ENCODE results near the gene STXBP5L. TPM values are rescaled to one million over a fixed set of nuclear protein-coding genes. Genes with fewer than 3 reads are reported as not detected.
A peak's percentile ranks its signal among the peaks of the same experiment; 100 is the strongest.

The STXBP5L gene
- total RNA-seq, 1 experiment from 2014 or later = not detected

DNA sequence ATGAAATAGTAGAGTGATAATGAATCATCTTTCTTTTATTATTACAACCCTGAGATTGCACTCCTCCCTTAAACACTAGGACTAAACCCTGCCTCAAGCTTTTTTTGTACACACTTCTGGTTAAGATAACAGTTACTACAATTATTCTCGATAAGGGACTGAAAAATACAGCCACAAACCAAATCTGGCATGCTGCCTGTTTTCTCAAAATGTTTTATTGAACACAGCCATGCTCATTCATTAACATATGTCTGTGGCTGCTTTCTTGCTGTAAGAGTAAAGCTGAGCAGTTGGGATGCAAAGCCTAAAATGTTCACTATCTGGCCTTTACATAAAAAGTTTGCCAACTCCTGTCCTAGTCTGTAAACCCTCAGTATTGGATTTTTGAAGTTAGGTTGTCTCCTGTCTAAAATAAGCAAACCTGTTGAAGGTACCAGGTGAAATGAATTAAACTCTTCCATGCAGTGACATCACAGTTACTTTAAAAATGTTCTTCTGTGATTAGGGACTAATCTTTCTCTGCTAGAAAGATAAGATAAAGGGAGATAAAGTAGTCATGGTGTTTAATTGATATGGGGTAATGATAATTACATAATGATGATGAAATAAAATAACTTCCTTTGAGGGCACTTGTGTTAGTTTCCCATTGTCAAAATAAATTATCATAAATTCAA, 218.2 kb downstream of the STXBP5L start:
- H2AFZ ChIP-seq (ENCODE audit: low read length) = no peak overlapping the region
- H3K4me3 ChIP-seq (ENCODE audit: low read length) = no peak overlapping the region
- no peaks in the 10 kb centered on the region for H3K36me3 ChIP-seq (ENCODE audit: insufficient read depth, low read length)
- H3K9ac ChIP-seq (ENCODE audit: low read length) = no peak overlapping the region
- no peaks in the 10 kb centered on the region for H4K20me1 ChIP-seq (ENCODE audit: insufficient read depth, low read depth, low read length)
- H3K9me3 ChIP-seq (ENCODE audit: low read length) = no peaks in the 10 kb centered on the region
- H3K27ac ChIP-seq (ENCODE audit: low read length) = no peak overlapping the region
- no peaks in the 10 kb centered on the region for H3K9me2 ChIP-seq (replicated peaks; ENCODE audit: insufficient read depth, low read length)
- no peak overlapping the region for H3K4me2 ChIP-seq (ENCODE audit: low read depth, low read length, poor library complexity, severe bottlenecking)
- no peak for DNase-seq
- no peaks in the 10 kb centered on the region for H3K79me2 ChIP-seq (ENCODE audit: low read length)
- no peaks in the 10 kb centered on the region for H3K4me1 ChIP-seq (ENCODE audit: low read length)
- peaks cover 2% of the 10 kb centered on the region; the same call in 1 of the 2 replicates for H3K27me3 ChIP-seq (ENCODE audit: low read length)

DNA sequence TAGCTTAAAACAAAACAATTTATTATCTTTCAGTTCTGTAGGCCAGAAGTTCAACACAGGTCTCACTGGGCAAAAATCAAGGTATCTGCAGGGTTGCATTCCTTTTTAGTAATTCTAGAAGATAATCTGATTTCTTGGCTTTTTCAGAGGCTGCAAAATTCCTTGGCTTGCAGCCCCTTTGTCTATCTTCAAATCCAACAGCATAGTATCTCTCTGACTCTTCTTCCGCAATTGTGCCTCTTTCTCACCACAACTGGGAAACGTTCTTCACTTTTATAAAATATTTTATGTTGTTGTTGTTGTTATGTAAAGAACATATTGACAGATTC, 218.7 kb downstream of the STXBP5L start:
- no peaks in the 10 kb centered on the region for H3K4me1 ChIP-seq (ENCODE audit: low read length)
- H3K4me2 ChIP-seq (ENCODE audit: low read depth, low read length, poor library complexity, severe bottlenecking) = no peak overlapping the region
- peaks cover 2% of the 10 kb centered on the region; the same call in 1 of the 2 replicates for H3K27me3 ChIP-seq (ENCODE audit: low read length)
- H3K9me2 ChIP-seq (replicated peaks; ENCODE audit: insufficient read depth, low read length) = no peaks in the 10 kb centered on the region
- no peaks in the 10 kb centered on the region for H3K9me3 ChIP-seq (ENCODE audit: low read length)
- no peak overlapping the region for H3K9ac ChIP-seq (ENCODE audit: low read length)
- DNase-seq = no peak
- no peak overlapping the region for H3K4me3 ChIP-seq (ENCODE audit: low read length)
- no peaks in the 10 kb centered on the region for H3K79me2 ChIP-seq (ENCODE audit: low read length)
- H2AFZ ChIP-seq (ENCODE audit: low read length) = no peak overlapping the region
- no peak overlapping the region for H3K27ac ChIP-seq (ENCODE audit: low read length)
- H4K20me1 ChIP-seq (ENCODE audit: insufficient read depth, low read depth, low read length) = no peaks in the 10 kb centered on the region
- H3K36me3 ChIP-seq (ENCODE audit: insufficient read depth, low read length) = no peaks in the 10 kb centered on the region

DNA sequence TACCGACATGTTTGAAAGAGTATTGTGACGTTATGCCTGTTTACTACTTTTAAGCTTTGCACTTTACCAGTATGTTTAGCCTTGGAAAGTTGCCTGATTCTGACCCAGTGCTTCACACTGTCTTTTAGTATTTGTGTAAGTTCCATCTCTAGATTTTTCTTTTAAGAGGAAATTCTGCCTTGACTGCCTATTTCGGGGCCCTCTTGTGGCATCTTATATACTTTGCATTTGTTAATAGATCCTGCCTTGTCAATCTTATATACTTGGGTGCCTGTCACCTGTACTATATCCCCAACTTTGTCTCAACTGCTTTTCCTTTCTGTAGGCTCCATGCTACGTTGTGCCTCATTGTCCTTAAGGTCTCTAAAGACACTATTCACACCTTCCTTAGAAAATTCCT, 244.6 kb downstream of the STXBP5L start:
- no peaks in the 10 kb centered on the region for H3K36me3 ChIP-seq (ENCODE audit: insufficient read depth, low read length)
- peak; percentile 54 for DNase-seq
- H2AFZ ChIP-seq (ENCODE audit: low read length) = no peak overlapping the region; the same call in 1 of the 2 replicates

DNA sequence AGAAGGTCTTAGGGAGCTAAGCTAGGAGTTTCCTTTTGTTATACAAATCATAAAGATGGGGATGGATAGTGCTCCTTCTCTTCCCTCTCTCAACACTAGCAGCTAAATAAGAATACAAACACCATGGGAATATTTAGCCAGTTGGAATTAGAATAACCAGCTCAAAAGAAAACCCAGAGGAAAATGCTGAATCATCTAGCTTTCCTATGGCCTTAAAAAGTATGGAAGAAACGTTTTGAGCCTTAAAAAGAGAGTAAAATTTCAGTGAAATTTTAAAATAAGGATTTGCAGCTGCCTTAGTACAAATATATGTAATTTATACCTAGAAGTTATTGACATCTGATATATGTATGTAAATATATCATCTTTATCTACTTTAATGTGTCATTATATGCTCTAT, 245.8 kb downstream of the STXBP5L start:
- Histone ChIP-seq H3K27ac (ENCODE audit: low read length) (no peak overlapping the region), H3K4me3 (ENCODE audit: low read length) (no peak overlapping the region), H3K27me3 (ENCODE audit: low read length) (no peaks in the 10 kb centered on the region), H2AFZ (ENCODE audit: low read length) (no peak overlapping the region), H4K20me1 (ENCODE audit: insufficient read depth, low read depth, low read length) (no peaks in the 10 kb centered on the region), H3K4me2 (ENCODE audit: low read depth, low read length, poor library complexity, severe bottlenecking) (no peak overlapping the region), H3K4me1 (ENCODE audit: low read length) (peaks cover 18% of the 10 kb centered on the region), H3K9me3 (ENCODE audit: low read length) (no peaks in the 10 kb centered on the region), H3K79me2 (ENCODE audit: low read length) (no peaks in the 10 kb centered on the region), H3K9me2 (replicated peaks; ENCODE audit: insufficient read depth, low read length) (no peaks in the 10 kb centered on the region), H3K9ac (ENCODE audit: low read length) (no peak overlapping the region), H3K36me3 (ENCODE audit: insufficient read depth, low read length) (no peaks in the 10 kb centered on the region)
- no peak for DNase-seq

More for the DNA sequence above, 244.6 kb downstream of the STXBP5L start:
- Histone ChIP-seq H3K4me3 (ENCODE audit: low read length) (no peak overlapping the region), H3K27me3 (ENCODE audit: low read length) (no peaks in the 10 kb centered on the region), H3K27ac (ENCODE audit: low read length) (no peak overlapping the region), H3K4me2 (ENCODE audit: low read depth, low read length, poor library complexity, severe bottlenecking) (peak overlapping the region; percentile 33), H3K9me3 (ENCODE audit: low read length) (no peaks in the 10 kb centered on the region), H4K20me1 (ENCODE audit: insufficient read depth, low read depth, low read length) (no peaks in the 10 kb centered on the region), H3K9ac (ENCODE audit: low read length) (no peak overlapping the region), H3K79me2 (ENCODE audit: low read length) (no peaks in the 10 kb centered on the region), H3K9me2 (replicated peaks; ENCODE audit: insufficient read depth, low read length) (no peaks in the 10 kb centered on the region), H3K4me1 (ENCODE audit: low read length) (peaks cover 18% of the 10 kb centered on the region)

DNA sequence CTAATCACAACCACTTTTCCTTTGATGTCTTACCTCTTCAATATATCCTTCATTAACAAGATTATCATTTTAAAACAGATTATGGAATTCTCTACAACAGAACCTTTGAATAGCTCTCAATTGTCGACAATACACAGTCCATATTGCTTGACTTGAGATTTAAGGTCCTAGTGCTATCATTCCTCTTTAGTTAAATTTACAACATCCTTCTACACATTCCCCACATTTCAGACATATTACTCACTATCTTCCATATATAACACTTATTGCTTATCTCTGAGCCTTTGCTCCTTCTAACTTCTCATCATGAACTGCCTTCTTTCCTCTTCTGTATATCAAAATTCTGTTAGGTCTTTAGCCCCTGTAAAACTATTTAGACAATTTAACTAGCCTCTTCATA, 247.0 kb downstream of the STXBP5L start:
- H4K20me1 ChIP-seq (ENCODE audit: insufficient read depth, low read depth, low read length) = no peaks in the 10 kb centered on the region
- no peaks in the 10 kb centered on the region for H3K9me2 ChIP-seq (replicated peaks; ENCODE audit: insufficient read depth, low read length)
- no peak overlapping the region for H3K4me3 ChIP-seq (ENCODE audit: low read length)
- H3K4me1 ChIP-seq (ENCODE audit: low read length) = peaks cover 18% of the 10 kb centered on the region
- H3K27me3 ChIP-seq (ENCODE audit: low read length) = no peaks in the 10 kb centered on the region
- H3K36me3 ChIP-seq (ENCODE audit: insufficient read depth, low read length) = no peaks in the 10 kb centered on the region
- peak; percentile 24 for DNase-seq
- H3K4me2 ChIP-seq (ENCODE audit: low read depth, low read length, poor library complexity, severe bottlenecking) = no peak overlapping the region
- H3K9me3 ChIP-seq (ENCODE audit: low read length) = no peaks in the 10 kb centered on the region
- no peaks in the 10 kb centered on the region for H3K79me2 ChIP-seq (ENCODE audit: low read length)
- H3K9ac ChIP-seq (ENCODE audit: low read length) = no peak overlapping the region
- no peak overlapping the region for H3K27ac ChIP-seq (ENCODE audit: low read length)
- H2AFZ ChIP-seq (ENCODE audit: low read length) = no peak overlapping the region

DNA sequence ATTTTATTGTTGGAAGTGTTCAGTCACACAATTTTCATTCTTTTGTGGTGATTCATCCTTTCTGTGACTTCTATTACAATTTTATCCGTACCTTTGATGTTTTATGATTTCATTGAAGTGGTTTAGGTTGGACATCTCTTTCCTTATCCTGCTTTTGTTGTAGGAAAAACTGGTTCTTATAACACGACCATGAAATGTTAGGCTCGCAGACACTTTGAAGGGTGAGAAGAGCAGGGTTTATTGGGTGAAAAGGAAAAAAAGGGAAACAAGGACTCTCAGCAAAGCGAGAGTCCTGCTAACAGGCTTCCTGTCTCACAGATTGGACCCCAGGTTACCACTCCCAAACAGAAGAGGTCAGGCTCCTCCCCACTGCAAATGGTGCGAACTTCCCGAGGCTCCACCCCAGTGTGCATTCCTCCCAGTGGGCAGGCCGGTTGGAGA, 257.4 kb downstream of the STXBP5L start:
- H2AFZ ChIP-seq (ENCODE audit: low read length) = no peak overlapping the region
- no peaks in the 10 kb centered on the region for H3K9me2 ChIP-seq (replicated peaks; ENCODE audit: insufficient read depth, low read length)
- DNase-seq = no peak
- H3K27ac ChIP-seq (ENCODE audit: low read length) = no peak overlapping the region
- H3K79me2 ChIP-seq (ENCODE audit: low read length) = no peaks in the 10 kb centered on the region
- H3K36me3 ChIP-seq (ENCODE audit: insufficient read depth, low read length) = no peaks in the 10 kb centered on the region
- H3K9me3 ChIP-seq (ENCODE audit: low read length) = no peaks in the 10 kb centered on the region
- H3K4me1 ChIP-seq (ENCODE audit: low read length) = no peaks in the 10 kb centered on the region
- H3K4me2 ChIP-seq (ENCODE audit: low read depth, low read length, poor library complexity, severe bottlenecking) = no peak overlapping the region
- no peak overlapping the region for H3K4me3 ChIP-seq (ENCODE audit: low read length)
- no peak overlapping the region for H3K9ac ChIP-seq (ENCODE audit: low read length)
- H4K20me1 ChIP-seq (ENCODE audit: insufficient read depth, low read depth, low read length) = no peaks in the 10 kb centered on the region
- H3K27me3 ChIP-seq (ENCODE audit: low read length) = no peaks in the 10 kb centered on the region

DNA sequence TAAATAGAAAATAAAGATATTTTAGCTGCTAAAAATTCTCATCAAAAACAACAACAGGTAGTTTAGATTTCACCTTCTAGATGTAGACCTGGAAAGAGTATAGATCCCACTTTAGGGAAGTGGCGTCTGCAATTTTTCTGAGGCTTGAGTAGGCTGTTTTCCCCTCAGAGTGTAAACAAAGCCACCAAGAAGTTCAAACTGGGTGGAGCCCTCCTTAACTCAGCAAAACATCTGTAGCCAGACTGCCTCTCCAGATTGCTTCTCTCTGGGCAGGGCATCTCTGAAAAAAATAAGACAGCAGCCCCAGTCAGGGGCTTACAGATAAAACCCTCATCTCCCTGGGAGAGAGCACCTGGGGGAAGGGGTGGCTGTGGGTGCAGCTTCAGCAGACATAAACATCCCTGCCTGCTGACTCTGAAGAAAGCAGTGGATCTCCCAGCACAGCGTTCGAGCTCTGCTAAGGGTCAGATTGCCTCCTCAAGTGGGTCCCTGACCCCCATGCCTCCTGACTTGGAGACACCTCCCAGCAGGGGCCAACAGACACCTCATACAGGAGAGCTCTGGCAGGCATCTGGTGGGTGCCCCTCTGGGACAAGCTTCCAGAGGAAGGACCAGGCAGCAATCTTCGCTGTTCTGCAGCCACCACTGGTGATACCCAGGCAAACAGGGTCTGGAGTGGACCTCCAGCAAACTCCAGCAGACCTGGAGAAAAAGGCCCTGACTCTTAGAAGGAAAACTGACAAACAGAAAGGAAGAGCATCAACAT, 259.6 kb downstream of the STXBP5L start:
- no peak overlapping the region for H3K27ac ChIP-seq (ENCODE audit: low read length)
- H3K4me1 ChIP-seq (ENCODE audit: low read length) = no peaks in the 10 kb centered on the region
- no peaks in the 10 kb centered on the region for H3K9me3 ChIP-seq (ENCODE audit: low read length)
- no peak overlapping the region for H2AFZ ChIP-seq (ENCODE audit: low read length)
- H3K36me3 ChIP-seq (ENCODE audit: insufficient read depth, low read length) = no peaks in the 10 kb centered on the region
- no peak for DNase-seq
- no peak overlapping the region for H3K4me3 ChIP-seq (ENCODE audit: low read length)
- no peak overlapping the region for H3K9ac ChIP-seq (ENCODE audit: low read length)
- no peaks in the 10 kb centered on the region for H3K27me3 ChIP-seq (ENCODE audit: low read length)
- H3K79me2 ChIP-seq (ENCODE audit: low read length) = no peaks in the 10 kb centered on the region
- H3K4me2 ChIP-seq (ENCODE audit: low read depth, low read length, poor library complexity, severe bottlenecking) = no peak overlapping the region
- H4K20me1 ChIP-seq (ENCODE audit: insufficient read depth, low read depth, low read length) = no peaks in the 10 kb centered on the region
- H3K9me2 ChIP-seq (replicated peaks; ENCODE audit: insufficient read depth, low read length) = no peaks in the 10 kb centered on the region

DNA sequence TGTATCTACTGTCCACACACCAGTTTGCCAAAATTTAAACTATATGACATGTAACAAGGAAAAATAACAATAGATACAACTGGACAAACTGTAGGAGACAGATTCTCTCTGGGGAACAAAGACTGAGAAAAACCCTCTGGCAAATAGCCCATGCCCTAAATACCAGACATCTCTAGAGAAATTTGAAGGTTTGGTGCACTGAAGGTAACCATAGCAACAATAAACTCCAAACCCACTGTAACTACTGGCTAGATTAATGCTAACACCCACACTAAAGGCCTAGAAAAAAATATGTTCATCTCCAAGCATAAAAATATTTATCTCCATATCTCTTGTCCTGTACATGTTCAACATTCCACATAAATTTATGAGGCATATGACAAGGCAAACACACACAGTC, 267.1 kb downstream of the STXBP5L start:
- Histone ChIP-seq H3K9ac (ENCODE audit: low read length) (no peak overlapping the region), H4K20me1 (ENCODE audit: insufficient read depth, low read depth, low read length) (no peaks in the 10 kb centered on the region), H3K27me3 (ENCODE audit: low read length) (0 out of 2 replicates have a peak, but pooled peaks cover 5% of the 10 kb centered on the region), H3K79me2 (ENCODE audit: low read length) (no peaks in the 10 kb centered on the region), H3K27ac (ENCODE audit: low read length) (no peak overlapping the region), H3K4me2 (ENCODE audit: low read depth, low read length, poor library complexity, severe bottlenecking) (no peak overlapping the region), H3K9me2 (replicated peaks; ENCODE audit: insufficient read depth, low read length) (no peaks in the 10 kb centered on the region), H3K36me3 (ENCODE audit: insufficient read depth, low read length) (no peaks in the 10 kb centered on the region), H2AFZ (ENCODE audit: low read length) (no peak overlapping the region), H3K9me3 (ENCODE audit: low read length) (peaks cover 3% of the 10 kb centered on the region), H3K4me1 (ENCODE audit: low read length) (no peaks in the 10 kb centered on the region), H3K4me3 (ENCODE audit: low read length) (no peak overlapping the region)
- no peak for DNase-seq

All from Karpas-422 (cell line).